HUES64 (cell line): ENCODE measurements around the gene AREG.

ENCODE experiments used
- H3K27ac ChIP-seq: 2 replicates; pipeline ENCODE4 v1.7.0; 2013; ENCODE audit warnings: low read depth, low read length, inconsistent platforms
- H3K27me3 ChIP-seq: 2 replicates; pipeline ENCODE4 v1.6.1; 2013; ENCODE audit warnings: mild to moderate bottlenecking, low read length; ENCODE audit not compliant: insufficient read depth
- H3K36me3 ChIP-seq: 2 replicates; pipeline ENCODE4 v1.6.1; 2013; ENCODE audit warnings: mild to moderate bottlenecking, low read length; ENCODE audit not compliant: insufficient read depth
- H3K4me1 ChIP-seq: 2 replicates; pipeline ENCODE4 v1.6.1; 2013; ENCODE audit warnings: mild to moderate bottlenecking, low read length, moderate library complexity; ENCODE audit not compliant: insufficient read depth
- H3K4me3 ChIP-seq: 2 replicates; pipeline ENCODE4 v1.5.1; 2013; ENCODE audit warnings: mild to moderate bottlenecking, low read length, moderate library complexity
- H3K9ac ChIP-seq: 2 replicates; pipeline ENCODE4 v1.6.1; 2013; ENCODE audit warnings: mild to moderate bottlenecking, low read depth, low read length
- H3K9me3 ChIP-seq: 2 replicates; pipeline ENCODE4 v1.6.1; 2013; ENCODE audit warnings: low read depth, low read length; ENCODE audit not compliant: insufficient read depth
- whole genome bisulfite sequencing: fragments of 150-250, 120-280 bp; methylation state at CpG from one replicate; pipeline ENCODE4 v1.1.7; 2013; ENCODE audit warnings: missing lambda C conversion rate; 5-methylcytosine and 5-hydroxymethylcytosine counted together

AREG gene

DNA sequence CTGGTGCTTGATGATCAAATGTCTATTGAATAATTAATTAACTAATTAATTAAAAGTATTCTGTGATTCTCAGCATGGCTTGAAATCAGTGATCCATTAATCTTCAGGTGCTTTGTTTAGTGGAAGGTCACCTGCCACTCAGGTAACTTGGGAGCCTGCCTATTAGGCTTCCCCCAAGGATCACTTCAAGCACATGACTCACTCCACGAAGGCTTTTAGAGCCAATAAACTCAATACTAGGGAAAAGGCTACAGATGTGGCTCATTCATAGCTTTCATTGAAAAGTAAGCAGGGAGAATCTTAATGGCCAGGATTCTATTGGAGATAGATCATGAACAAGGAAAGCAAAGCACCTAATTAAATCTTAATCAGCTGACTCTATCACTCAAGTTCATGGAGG is 21.3 kb downstream of the AREG start:
- no peak overlapping the region for H3K4me3 ChIP-seq
- no peaks in the 10 kb centered on the region for H3K4me1 ChIP-seq
- H3K36me3 ChIP-seq: no peaks in the 10 kb centered on the region
- H3K27me3 ChIP-seq: no peaks in the 10 kb centered on the region
- no peaks in the 10 kb centered on the region for H3K9me3 ChIP-seq
- WGBS: 86% methylated on average over 1 of the region's 1 CpG
- no peak overlapping the region for H3K9ac ChIP-seq
- no peak overlapping the region for H3K27ac ChIP-seq

DNA sequence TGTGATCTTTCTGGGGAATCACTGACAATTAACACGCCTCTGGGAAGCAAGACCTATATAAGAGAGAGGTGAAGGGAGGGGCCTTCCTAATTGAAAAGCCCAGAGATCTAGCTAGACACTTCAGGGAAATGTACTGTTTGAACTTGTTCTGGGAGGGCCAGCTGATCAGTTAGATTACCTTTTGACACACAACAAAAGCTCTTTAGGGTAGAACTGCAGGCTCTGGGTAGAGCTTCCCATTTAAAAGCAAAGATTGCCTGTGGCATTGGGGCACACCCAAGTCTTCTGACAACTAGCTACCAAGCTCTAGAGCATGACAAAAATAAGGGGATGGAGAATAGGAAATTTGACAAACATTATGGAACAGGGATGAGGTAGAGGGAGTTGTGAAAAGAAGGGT is 26.3 kb downstream of the AREG start:
- Histone ChIP-seq H3K4me1 (no peaks in the 10 kb centered on the region), H3K9me3 (no peaks in the 10 kb centered on the region), H3K27me3 (no peaks in the 10 kb centered on the region), H3K9ac (no peak overlapping the region), H3K27ac (no peak overlapping the region), H3K36me3 (no peaks in the 10 kb centered on the region), H3K4me3 (no peak overlapping the region)
- 97% methylated on average over 1 of the region's 1 CpG for WGBS

DNA sequence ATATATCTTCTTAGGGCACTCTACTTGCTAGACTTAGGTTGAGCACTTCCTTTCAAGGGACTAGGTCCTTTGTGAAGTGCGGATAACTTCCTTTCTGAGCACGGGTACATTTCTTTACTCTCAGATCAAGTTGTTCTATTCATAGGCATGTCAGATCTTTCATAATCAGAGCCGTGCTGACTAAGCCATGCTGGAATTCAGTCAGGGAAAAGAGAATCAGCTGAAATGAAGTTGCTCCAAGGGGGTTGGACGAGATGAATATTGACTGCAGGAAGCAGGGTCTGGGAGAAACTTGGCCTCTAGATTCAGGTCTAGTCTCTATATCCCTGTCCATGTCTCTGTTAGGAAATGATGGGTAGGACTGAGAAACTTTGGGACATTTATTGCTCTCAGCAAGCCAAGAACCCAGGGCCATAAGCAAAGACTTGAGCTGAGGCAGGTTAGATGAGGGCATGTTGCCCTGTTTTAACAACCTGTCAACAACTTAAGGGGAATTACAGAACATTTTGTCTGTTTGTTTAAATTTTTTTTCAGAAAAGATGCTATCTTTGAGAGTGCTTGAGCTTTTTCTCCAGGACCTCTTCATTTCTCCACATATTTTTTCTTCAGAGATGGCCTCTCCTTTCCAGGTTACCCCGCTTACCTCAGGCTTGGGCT is 28.3 kb downstream of the AREG start:
- no peaks in the 10 kb centered on the region for H3K27me3 ChIP-seq
- no peaks in the 10 kb centered on the region for H3K9me3 ChIP-seq
- 86% methylated on average over 5 of the region's 5 CpGs for WGBS
- H3K4me1 ChIP-seq: no peaks in the 10 kb centered on the region
- H3K9ac ChIP-seq: no peak overlapping the region
- H3K36me3 ChIP-seq: no peaks in the 10 kb centered on the region
- no peak overlapping the region for H3K27ac ChIP-seq
- no peak overlapping the region for H3K4me3 ChIP-seq

DNA sequence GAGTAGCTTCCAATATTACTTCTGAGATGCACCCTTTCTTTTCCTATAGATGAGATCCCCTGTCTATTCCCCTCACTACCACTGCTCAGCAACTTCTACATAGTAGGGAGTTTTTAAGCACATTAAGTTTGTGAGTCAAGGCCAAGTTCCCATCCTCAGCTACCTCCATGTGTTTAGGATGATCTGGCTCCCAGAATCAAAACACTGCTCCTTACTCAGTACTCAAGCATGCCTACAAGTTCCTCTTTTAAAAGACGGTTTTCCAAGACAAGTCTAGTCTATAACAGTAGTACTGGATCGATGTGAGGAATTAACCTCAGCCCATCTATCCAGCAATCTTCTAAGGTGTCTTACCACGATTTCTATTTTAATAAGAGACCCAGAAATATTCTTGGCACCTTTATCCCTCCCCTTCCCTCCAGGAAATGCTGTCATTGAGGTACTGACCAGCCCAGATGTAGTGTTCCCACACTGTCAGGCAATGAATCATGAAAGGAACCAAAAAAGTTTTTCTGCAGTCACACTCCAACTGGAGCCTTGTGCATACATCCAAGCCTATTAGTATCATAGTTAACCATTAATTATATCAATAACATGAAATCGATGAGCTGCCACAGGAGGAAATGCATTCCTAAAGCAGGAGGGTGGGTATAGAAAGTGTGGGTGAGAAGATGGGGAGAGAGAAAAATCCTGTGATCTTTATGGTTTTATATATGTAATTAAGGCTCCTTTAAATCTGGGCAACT is 29.6 kb downstream of the AREG start:
- Histone ChIP-seq H3K9me3 (no peaks in the 10 kb centered on the region), H3K4me1 (no peaks in the 10 kb centered on the region), H3K4me3 (no peak overlapping the region), H3K27ac (no peak overlapping the region), H3K9ac (no peak overlapping the region), H3K27me3 (no peaks in the 10 kb centered on the region), H3K36me3 (no peaks in the 10 kb centered on the region)
- WGBS: 92% methylated on average over 4 of the region's 4 CpGs

DNA sequence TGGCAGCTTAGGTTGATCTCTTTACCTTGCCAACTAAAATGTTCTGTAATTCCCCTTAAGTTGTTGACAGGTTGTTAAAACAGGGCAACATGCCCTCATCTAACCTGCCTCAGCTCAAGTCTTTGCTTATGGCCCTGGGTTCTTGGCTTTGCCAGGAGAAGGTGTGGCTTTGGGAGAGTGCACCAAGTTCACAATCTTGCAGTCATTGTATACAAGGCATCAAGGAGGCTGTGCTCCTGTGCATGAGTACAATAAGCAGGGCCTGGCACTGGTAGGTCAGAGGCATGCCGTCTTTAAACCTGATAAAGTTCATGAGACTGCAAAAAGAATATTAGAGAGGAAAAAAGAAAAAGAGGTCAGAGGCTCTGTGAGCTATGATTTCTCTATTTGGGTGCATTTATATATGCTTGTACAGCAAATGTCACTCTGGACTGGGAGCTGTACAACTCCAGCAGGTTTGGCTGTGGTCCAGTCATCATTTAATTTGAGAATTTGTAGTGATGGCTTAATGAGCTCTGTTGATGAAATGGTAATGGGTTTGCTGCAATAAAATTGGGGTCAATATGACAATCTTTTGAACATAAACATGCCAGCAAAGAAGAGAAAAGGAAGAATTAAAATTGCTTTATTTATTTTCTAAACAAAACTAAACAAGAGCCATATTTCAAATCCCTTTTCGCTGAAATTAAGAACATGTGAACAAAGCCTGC is 30.3 kb downstream of the AREG start:
- H3K27me3 ChIP-seq: no peaks in the 10 kb centered on the region
- no peak overlapping the region for H3K9ac ChIP-seq
- 96% methylated on average over 2 of the region's 2 CpGs for WGBS
- H3K36me3 ChIP-seq: no peaks in the 10 kb centered on the region
- H3K4me1 ChIP-seq: no peaks in the 10 kb centered on the region
- no peak overlapping the region for H3K27ac ChIP-seq
- H3K9me3 ChIP-seq: no peaks in the 10 kb centered on the region
- no peak overlapping the region for H3K4me3 ChIP-seq

DNA sequence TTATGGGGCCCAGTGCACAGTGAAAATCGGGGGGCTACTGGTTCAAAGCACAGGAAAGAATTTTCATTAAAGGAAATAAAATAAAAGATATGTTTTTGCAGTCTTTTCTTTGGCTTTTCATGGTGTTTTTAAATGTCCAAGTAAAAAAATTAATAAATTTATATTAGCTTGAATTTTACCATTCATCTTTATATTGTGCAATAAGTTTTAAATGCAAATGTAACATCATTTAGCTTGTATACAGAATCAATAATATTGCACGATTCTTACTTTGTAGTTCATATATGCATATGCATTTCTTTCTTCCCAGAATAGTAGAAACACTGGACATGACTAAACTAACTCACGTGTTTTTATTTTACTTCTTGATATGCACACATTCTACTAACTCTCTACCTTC is 31.0 kb downstream of the AREG start:
- H3K4me1 ChIP-seq: no peaks in the 10 kb centered on the region
- no peak overlapping the region for H3K9ac ChIP-seq
- H3K36me3 ChIP-seq: no peaks in the 10 kb centered on the region
- no peaks in the 10 kb centered on the region for H3K27me3 ChIP-seq
- no peak overlapping the region for H3K4me3 ChIP-seq
- no peak overlapping the region for H3K27ac ChIP-seq
- no peaks in the 10 kb centered on the region for H3K9me3 ChIP-seq
- WGBS: 97% methylated on average over 3 of the region's 3 CpGs

DNA sequence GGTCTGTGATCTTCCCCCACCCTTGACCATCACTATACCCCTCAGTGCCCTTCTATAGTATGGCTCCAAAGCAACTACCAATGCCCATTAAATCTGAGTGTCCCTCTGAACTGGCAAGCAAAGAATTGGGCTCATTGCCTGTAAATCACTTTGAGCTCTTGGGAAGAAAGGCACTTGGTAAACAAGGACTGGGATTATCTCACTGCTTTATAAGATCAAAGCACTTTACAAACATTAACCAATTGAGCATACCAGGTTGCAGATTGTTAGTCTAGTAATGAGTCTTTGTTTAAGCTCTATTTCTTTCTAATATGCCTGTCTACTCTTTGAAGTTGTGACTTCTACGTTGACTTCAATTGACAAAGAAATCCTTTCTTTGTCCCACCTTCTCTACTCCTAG is 34.1 kb downstream of the AREG start:
- WGBS: no CpG with 5 or more reads among the region's 1 CpG
- Histone ChIP-seq H3K4me3 (no peak overlapping the region), H3K36me3 (no peaks in the 10 kb centered on the region), H3K27me3 (no peaks in the 10 kb centered on the region), H3K4me1 (no peaks in the 10 kb centered on the region), H3K27ac (no peak overlapping the region), H3K9me3 (no peaks in the 10 kb centered on the region), H3K9ac (no peak overlapping the region)

DNA sequence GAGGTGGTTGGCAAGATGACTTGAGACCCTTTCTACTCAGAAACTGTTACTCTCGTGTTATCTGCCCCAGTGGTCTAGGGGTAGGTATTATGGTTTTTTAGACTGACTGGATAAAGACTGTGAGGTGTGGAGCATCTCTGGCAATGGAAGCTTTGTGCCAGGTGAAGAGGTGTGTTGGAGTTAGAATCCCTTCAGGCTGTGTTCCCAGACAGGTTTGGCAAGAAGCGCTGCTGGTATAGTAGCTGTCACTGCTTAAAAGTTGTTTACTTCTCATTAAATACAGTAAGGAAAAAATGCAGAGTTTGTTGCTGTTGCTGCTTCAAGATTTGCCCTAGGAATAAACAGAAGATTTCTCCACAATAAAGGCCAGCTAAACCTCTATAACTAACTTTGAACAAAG is 35.3 kb downstream of the AREG start:
- Histone ChIP-seq H3K4me1 (no peaks in the 10 kb centered on the region), H3K27me3 (no peaks in the 10 kb centered on the region), H3K4me3 (no peak overlapping the region), H3K27ac (no peak overlapping the region), H3K9me3 (no peaks in the 10 kb centered on the region), H3K36me3 (no peaks in the 10 kb centered on the region), H3K9ac (no peak overlapping the region)
- 100% methylated on average over 2 of the region's 2 CpGs for WGBS

DNA sequence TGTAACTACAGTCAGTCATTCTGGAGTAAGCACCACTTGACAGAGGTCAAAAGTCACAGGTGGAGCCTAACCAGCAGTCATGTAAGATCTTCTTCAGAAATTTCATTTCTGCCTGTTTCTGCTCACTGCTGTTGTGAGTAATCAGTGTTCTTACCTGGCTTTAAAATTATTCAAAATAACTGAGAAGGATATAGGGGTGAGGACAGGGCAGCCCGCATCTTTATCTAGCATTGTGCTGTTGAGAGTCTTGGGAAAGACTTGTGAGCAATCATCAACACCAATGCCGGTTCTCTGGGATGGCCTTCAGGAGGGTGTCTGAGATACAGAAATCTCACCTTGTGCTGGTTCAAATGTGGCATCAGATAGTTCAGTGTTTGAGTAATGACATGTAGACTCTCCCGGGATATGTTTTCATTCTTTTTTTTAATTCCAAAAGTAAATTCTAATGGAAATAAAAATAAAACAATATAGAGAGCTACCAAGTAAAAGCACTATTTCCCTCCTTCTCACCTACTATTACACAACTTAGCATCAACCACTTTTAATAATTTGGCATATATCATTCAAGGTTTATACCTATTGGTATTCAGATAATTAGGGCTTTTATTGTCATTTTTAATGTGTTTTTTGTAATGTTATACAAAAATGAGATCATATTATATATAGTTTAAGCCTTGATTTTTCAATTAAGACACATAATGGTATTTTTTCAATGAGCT is 37.1 kb downstream of the AREG start:
- WGBS: 95% methylated on average over 2 of the region's 3 CpGs
- Histone ChIP-seq H3K4me3 (no peak overlapping the region), H3K27me3 (no peaks in the 10 kb centered on the region), H3K9ac (no peak overlapping the region), H3K4me1 (no peaks in the 10 kb centered on the region), H3K9me3 (no peaks in the 10 kb centered on the region), H3K27ac (no peak overlapping the region), H3K36me3 (no peaks in the 10 kb centered on the region)

DNA sequence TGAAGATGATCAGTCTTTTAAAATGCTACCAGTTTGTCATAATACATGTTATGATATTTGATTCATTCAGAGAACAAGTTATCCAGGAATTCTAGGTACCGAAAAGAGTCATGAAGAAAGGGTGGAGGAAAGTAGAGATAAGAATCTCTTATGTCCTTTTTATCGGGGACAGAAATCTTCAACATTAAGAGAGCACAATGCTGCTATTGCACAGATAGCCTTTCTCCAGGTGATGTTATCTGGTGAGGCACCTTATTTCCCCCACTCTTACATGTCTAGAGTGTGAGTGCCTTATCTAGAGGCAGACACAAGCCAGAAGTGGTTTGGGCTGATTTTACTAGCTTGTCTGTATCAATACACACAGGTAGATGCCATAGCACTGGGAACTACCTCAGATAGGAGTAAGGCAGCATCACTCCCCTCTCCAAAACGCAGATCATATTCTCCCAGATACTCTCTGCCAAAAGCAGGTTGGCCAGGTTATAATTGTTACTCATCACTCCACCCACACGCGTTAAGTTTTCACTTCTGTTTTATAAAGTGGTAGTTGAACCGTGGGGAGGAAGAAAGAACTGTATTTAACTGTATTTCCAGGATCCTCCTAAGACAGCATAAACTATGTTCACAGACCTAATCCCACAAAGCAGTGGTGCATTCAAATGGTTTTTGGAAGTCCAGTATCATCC is 38.4 kb downstream of the AREG start:
- 91% methylated on average over 5 of the region's 6 CpGs for WGBS
- no peaks in the 10 kb centered on the region for H3K36me3 ChIP-seq
- no peak overlapping the region for H3K9ac ChIP-seq
- no peaks in the 10 kb centered on the region for H3K27me3 ChIP-seq
- H3K27ac ChIP-seq: no peak overlapping the region
- no peaks in the 10 kb centered on the region for H3K4me1 ChIP-seq
- H3K4me3 ChIP-seq: no peak overlapping the region
- H3K9me3 ChIP-seq: no peaks in the 10 kb centered on the region
